ENCODE data around the gene GNB3. TPM values are rescaled to one million over a fixed set of nuclear protein-coding genes. Genes with fewer than 3 reads are reported as not detected.

The GNB3 gene
- total and polyA plus RNA-seq, 9 of the 15 experiments (the other 6 are each of a cell fraction or from before 2014, with no cell fraction given) = 1.4 to 5.8 (median 2.0) TPM

- TF ChIP-seq ZNF699 (CRISPR knock-in tag; IDR thresholded peaks at IDR 0.05; ENCODE audit: insufficient replicate concordance) (no peak), SMC3 (conservative IDR thresholded peaks at IDR 0.05; ENCODE audit: insufficient read depth, low read depth, low read length) (no peak), GABPB1 (CRISPR knock-in tag; IDR thresholded peaks at IDR 0.05) (peak; percentile 45; the same call in 1 of the 2 replicates), GTF3C2 (IDR thresholded peaks at IDR 0.05; ENCODE audit: borderline replicate concordance, extremely low read depth, insufficient read length) (no peak), CBX3 (IDR thresholded peaks at IDR 0.05; ENCODE audit: borderline replicate concordance in 1 of 2, low read length in 2 of 2) (no peak), CHAMP1 (IDR thresholded peaks at IDR 0.05) (no peak), CEBPZ (IDR thresholded peaks at IDR 0.05; ENCODE audit: borderline replicate concordance, low read depth, low read length) (no peak), STAT6 (CRISPR knock-in tag; IDR thresholded peaks at IDR 0.05) (no peak), BRD9 (IDR thresholded peaks at IDR 0.05; ENCODE audit: low read depth, partially characterized antibody) (no peak), ZC3H4 (CRISPR knock-in tag; IDR thresholded peaks at IDR 0.05; ENCODE audit: borderline replicate concordance) (no peak; the same call in 1 of the 2 replicates)
Observed at GRCh38 chr12:6867413-6868210, 26.9 kb downstream of the GNB3 start, which contains the start of gene TPI1 (continued).

All from K562 (cell line).